Thyroid gland (tissue), 4 donors: ENCODE measurements around the gene SLMAP. TPM values are rescaled to one million over a fixed set of nuclear protein-coding genes. Genes with fewer than 3 reads are reported as not detected.

Experiments
- DNase-seq, 2 donors: peaks; one replicate each; pipeline ENCODE4 v3.0.0-alpha.2; 2019
- H3K27ac ChIP-seq, 3 donors: fragments of 200-600 bp; sonication (generic); 1 replicate in 2 of 3; 2 replicates in 1 of 3; pipeline ENCODE4 v1.5.1; 2016 to 2019; ENCODE audit warnings: mild to moderate bottlenecking in 1 of 3, moderate library complexity in 1 of 3
- H3K27me3 ChIP-seq: fragments of 200-600 bp; sonication (generic); one replicate; pipeline ENCODE4 v1.5.1; 2019
- H3K36me3 ChIP-seq, 2 donors: fragments of 200-600 bp; sonication (generic); one replicate each; pipeline ENCODE4 v1.5.1; 2016 to 2019
- H3K4me1 ChIP-seq, 2 donors: fragments of 200-600 bp; sonication (generic); one replicate each; pipeline ENCODE4 v1.5.1; 2017 to 2019
- H3K4me3 ChIP-seq, 3 donors: fragments of 200-600 bp; sonication (generic); replicated peaks in 1 of 3; 1 replicate in 2 of 3; 2 replicates in 1 of 3; pipeline ENCODE4 v1.5.1; 2016; ENCODE audit warnings: mild to moderate bottlenecking in 1 of 3
- H3K9me3 ChIP-seq: fragments of 200-600 bp; sonication (generic); one replicate; pipeline ENCODE4 v1.5.1; 2017
- POLR2A ChIP-seq, 2 donors: fragments of 450-650 bp; IDR thresholded peaks; one replicate each; pipeline ENCODE4 v1.6.1; 2017; ENCODE audit warnings: antibody characterized with exemption in 2 of 2, mild to moderate bottlenecking in 2 of 2, moderate library complexity in 1 of 2
- WGBS, 2 donors: methylation state at CpG; one replicate each; pipeline ENCODE4 v1.1.5; 2017; 5-methylcytosine and 5-hydroxymethylcytosine counted together
- intact Hi-C: fragments of 100-400 bp; cut with DNase I; formaldehyde crosslinking; loops from one replicate; pipeline ENCODE4 v1.15.1; 2023
- total RNA-seq, 4 donors: library from RNA; depleted of rRNA; stranded (reverse); fragments of >200 nt; gene quantifications; one replicate each; pipeline ENCODE4 v1.2.3, GENCODE V29; 2016
- TF ChIP-seq, protein P1 (sequence below), 6 experiments: fragments of 200-600 bp in 3 of 6; fragments of 450-650 bp in 3 of 6; sonication (generic) in 3 of 6; IDR thresholded peaks; one replicate each; pipeline ENCODE4 v1.5.1; 2016 to 2019; ENCODE audit warnings: antibody characterized with exemption in 6 of 6, mild to moderate bottlenecking in 2 of 6, inconsistent platforms in 1 of 6, moderate library complexity in 1 of 6

Gene SLMAP
- total RNA-seq, 4 donors from 2014 or later, result 79.7 to 89.4 (median 83.4) TPM

DNA sequence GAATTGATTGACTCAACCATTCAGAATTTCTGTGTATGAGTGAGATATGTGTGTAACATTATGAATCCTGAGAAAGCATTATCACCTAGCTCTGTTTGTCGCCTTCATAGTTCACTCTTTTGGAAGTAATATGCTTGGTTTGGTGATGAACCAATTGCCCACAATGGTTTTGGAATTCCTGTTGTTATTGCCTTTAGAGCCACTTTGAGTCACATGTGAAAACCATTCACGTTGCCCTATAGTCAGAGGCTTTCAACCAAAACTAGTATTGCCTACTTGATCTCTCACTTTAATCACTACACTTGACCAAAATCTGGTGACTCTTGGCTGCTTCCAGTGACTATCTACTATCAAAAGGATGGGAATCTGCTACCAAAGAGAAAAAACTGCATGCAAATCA lies 173.9 kb downstream of the SLMAP start:
- no peak for DNase-seq
- Histone ChIP-seq H3K27me3 (no peaks in the 10 kb centered on the region), H3K27ac (no peak overlapping the region), H3K4me1 (no peaks in the 10 kb centered on the region), H3K9me3 (no peaks in the 10 kb centered on the region), H3K4me3 (no peak overlapping the region), H3K36me3 (no peaks in the 10 kb centered on the region)
- TF ChIP-seq POLR2A (IDR thresholded peaks at IDR 0.05), result no peak
- TF ChIP-seq, protein P1, sequence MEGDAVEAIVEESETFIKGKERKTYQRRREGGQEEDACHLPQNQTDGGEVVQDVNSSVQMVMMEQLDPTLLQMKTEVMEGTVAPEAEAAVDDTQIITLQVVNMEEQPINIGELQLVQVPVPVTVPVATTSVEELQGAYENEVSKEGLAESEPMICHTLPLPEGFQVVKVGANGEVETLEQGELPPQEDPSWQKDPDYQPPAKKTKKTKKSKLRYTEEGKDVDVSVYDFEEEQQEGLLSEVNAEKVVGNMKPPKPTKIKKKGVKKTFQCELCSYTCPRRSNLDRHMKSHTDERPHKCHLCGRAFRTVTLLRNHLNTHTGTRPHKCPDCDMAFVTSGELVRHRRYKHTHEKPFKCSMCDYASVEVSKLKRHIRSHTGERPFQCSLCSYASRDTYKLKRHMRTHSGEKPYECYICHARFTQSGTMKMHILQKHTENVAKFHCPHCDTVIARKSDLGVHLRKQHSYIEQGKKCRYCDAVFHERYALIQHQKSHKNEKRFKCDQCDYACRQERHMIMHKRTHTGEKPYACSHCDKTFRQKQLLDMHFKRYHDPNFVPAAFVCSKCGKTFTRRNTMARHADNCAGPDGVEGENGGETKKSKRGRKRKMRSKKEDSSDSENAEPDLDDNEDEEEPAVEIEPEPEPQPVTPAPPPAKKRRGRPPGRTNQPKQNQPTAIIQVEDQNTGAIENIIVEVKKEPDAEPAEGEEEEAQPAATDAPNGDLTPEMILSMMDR (IDR thresholded peaks at IDR 0.05), result no peak
- WGBS, 2 donors, result 62 to 66% methylated on average over 2 of the region's 2 CpGs
- intact Hi-C loops, result no loop called here

DNA sequence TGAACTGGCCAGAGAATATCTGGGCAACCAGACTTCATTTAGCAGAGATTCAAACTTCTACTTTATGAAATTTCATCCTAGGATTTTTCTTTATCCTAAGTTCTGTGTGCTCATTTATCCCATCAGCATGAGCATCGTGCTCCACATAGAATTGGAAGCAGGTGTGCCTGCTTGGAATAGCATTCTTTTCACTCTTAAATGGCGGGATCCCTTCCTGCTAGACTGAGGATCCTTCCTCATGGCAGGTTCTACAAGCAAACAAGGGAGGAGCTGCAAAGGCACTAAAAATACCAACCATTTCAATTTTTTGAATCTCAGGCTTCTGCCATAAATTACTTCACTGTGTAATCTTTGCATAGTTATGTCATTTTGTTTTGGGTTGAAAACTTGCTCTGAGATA lies 177.5 kb downstream of the SLMAP start:
- intact Hi-C loops, result no loop called here
- Histone ChIP-seq H3K27ac (no peak overlapping the region), H3K27me3 (no peaks in the 10 kb centered on the region), H3K36me3 (no peaks in the 10 kb centered on the region), H3K4me1 (no peaks in the 10 kb centered on the region), H3K9me3 (no peaks in the 10 kb centered on the region), H3K4me3 (no peak overlapping the region)
- 78 to 90% methylated on average over 2 of the region's 2 CpGs for whole genome bisulfite sequencing, 2 donors
- DNase-seq, result no peak
- TF ChIP-seq, protein P1 (IDR thresholded peaks at IDR 0.05), result no peak
- TF ChIP-seq POLR2A (IDR thresholded peaks at IDR 0.05), result no peak

DNA sequence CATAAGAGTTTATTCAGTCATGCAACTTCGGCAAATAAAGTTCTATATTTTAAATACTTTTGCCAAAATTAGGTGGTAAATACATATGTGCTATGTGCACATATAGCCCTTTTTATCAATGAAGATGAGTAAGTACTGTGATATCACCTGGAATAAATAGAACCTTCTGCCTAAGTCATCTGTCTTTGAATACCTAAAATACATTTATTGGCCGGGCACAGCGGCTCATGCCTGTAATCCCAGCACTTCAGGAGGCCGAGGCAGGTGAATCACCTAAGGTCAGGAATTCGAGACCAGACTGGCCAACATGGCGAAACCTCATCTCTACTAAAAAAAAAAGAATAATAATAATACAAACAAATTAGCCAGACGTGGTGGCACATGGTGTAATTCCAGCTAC lies 178.3 kb downstream of the SLMAP start:
- H3K9me3 ChIP-seq, result no peaks in the 10 kb centered on the region
- intact Hi-C loops, result no loop called here
- TF ChIP-seq POLR2A (IDR thresholded peaks at IDR 0.05), result no peak
- TF ChIP-seq, protein P1 (IDR thresholded peaks at IDR 0.05), result no peak

DNA sequence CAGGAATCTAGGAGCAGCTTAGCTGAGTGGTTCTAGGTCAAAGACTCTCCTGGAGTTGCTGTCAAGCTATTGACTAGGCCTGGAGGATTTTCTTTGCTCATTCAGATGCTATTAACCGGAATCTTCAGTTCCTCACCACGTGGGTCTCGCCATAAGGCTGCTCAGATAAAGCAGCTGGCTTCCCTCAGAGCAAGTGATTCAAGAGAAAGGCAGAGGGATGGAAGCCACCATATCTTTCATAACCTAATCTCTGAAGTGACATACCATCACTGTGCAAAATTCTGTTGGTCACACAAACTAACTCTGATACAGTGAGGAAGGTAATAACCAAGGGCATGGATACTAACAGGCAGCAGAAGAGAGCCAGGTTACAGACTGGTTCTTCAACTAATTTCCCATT lies 179.4 kb downstream of the SLMAP start:
- no peaks in the 10 kb centered on the region for H3K36me3 ChIP-seq
- TF ChIP-seq, protein P1 (IDR thresholded peaks at IDR 0.05), result no peak
- TF ChIP-seq POLR2A (IDR thresholded peaks at IDR 0.05), result no peak
- H3K27ac ChIP-seq, result no peak overlapping the region
- no peak for DNase-seq
- intact Hi-C loops, result no loop called here
- no peak overlapping the region for H3K4me3 ChIP-seq
- 90 to 97% methylated on average over 3 of the region's 3 CpGs for WGBS, 2 donors
- H3K4me1 ChIP-seq, result no peaks in the 10 kb centered on the region
- H3K9me3 ChIP-seq, result no peaks in the 10 kb centered on the region
- no peaks in the 10 kb centered on the region for H3K27me3 ChIP-seq

More for the DNA sequence above, 178.3 kb downstream of the SLMAP start:
- WGBS, 2 donors, result 95 to 97% methylated on average over 7 of the region's 7 CpGs
- Histone ChIP-seq H3K27ac (no peak overlapping the region), H3K4me1 (no peaks in the 10 kb centered on the region), H3K27me3 (no peaks in the 10 kb centered on the region), H3K4me3 (no peak overlapping the region), H3K36me3 (no peaks in the 10 kb centered on the region)
- no peak for DNase-seq

DNA sequence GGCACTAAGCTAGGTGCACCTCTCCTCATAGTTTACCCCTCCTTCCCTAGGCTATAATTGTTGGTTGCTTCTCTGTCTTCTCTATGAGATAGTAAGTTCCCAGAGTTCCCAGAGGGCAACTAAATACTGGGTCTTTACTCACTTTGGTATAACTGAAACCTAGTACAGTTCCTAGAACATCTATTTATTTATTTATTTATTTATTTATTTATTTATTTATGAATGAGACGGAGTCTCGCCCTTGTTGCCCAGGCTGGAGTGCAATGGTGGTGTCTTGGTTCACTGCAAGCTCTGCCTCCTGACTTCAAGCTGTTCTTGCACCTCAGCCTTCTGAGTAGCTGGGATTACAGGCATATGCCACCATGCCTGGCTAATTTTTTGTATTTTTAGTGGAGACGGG lies 181.0 kb downstream of the SLMAP start:
- Histone ChIP-seq H3K9me3 (no peaks in the 10 kb centered on the region), H3K27ac (no peak overlapping the region), H3K4me1 (peaks cover 3 to 5% of the 10 kb centered on the region in 2 donors), H3K27me3 (no peaks in the 10 kb centered on the region), H3K4me3 (no peak overlapping the region), H3K36me3 (no peaks in the 10 kb centered on the region)
- DNase-seq, result no peak
- intact Hi-C loops, result no loop called here
- 95 to 100% methylated on average over 3 of the region's 3 CpGs for WGBS, 2 donors
- TF ChIP-seq, protein P1 (IDR thresholded peaks at IDR 0.05), result no peak
- TF ChIP-seq POLR2A (IDR thresholded peaks at IDR 0.05), result no peak
